SK-N-SH (cell line): ENCODE results near the gene IST1. TPM values are rescaled to one million over a fixed set of nuclear protein-coding genes. Genes with fewer than 3 reads are reported as not detected.

Experiments used
- CTCF ChIA-PET: fragments of 300-600, 350-600 bp; formaldehyde crosslinking; extraction: SDS; loops from one replicate; lab custom pipeline; 2021; lab: Yijun Ruan, JAX
- POLR2A ChIA-PET: fragments of 350-600 bp; sonication (Branson Sonifier 250); formaldehyde crosslinking; extraction: SDS; loops from one replicate; lab custom pipeline; 2020; ENCODE audit warnings: antibody characterized with exemption, inconsistent platforms; lab: Yijun Ruan, JAX
- DNase-seq: peaks from one replicate; pipeline ENCODE4 v3.0.0; 2012
- H2AFZ ChIP-seq: fragments of 200-600 bp; sonication (generic); 2 replicates; pipeline ENCODE4 v1.8.1; 2016; ENCODE audit warnings: antibody characterized with exemption, mild to moderate bottlenecking, low read depth
- H3F3A ChIP-seq: fragments of 200-600 bp; sonication (generic); replicated peaks from 2 replicates; pipeline ENCODE3; 2016; ENCODE audit warnings: antibody characterized with exemption, mild to moderate bottlenecking; ENCODE audit not compliant: insufficient read depth
- H3K27ac ChIP-seq, 2 experiments: fragments of 200-500 bp in 1 of 2; fragments of 200-600 bp in 1 of 2; sonication (Bioruptor generic) in 1 of 2; sonication (generic), shearing (Covaris generic) in 1 of 2; 2 replicates each; pipeline versions ENCODE4 v1.5.1 to v1.6.1; 2014 to 2016; ENCODE audit warnings: low read depth in 2 of 2, inconsistent platforms in 1 of 2, low read length in 1 of 2, mild to moderate bottlenecking in 1 of 2, mixed read lengths in 1 of 2
- H3K27me3 ChIP-seq: fragments of 200-600 bp; sonication (generic), shearing (Covaris generic); 2 replicates; pipeline ENCODE4 v1.6.1; 2016; ENCODE audit warnings: mixed run types; ENCODE audit not compliant: insufficient read depth
- H3K36me3 ChIP-seq, 2 experiments: fragments of 200-500 bp in 1 of 2; fragments of 200-600 bp in 1 of 2; sonication (Bioruptor generic) in 1 of 2; sonication (generic) in 1 of 2; replicated peaks in 1 of 2; 2 replicates each; pipeline versions ENCODE3 to v1.5.1; 2014 to 2016; ENCODE audit warnings: low read length in 1 of 2, mild to moderate bottlenecking in 1 of 2; ENCODE audit not compliant: insufficient read depth in 2 of 2, control insufficient read depth in 1 of 2
- H3K4me1 ChIP-seq, 2 experiments: fragments of 200-500 bp in 1 of 2; fragments of 200-600 bp in 1 of 2; sonication (Bioruptor generic) in 1 of 2; sonication (generic), shearing (Covaris generic) in 1 of 2; 2 replicates each; pipeline versions ENCODE4 v1.5.1 to v1.6.1; 2014 to 2016; ENCODE audit warnings: low read depth in 1 of 2, low read length in 1 of 2, mixed run types in 1 of 2; ENCODE audit not compliant: insufficient read depth in 2 of 2, control insufficient read depth in 1 of 2
- H3K4me2 ChIP-seq: fragments of 200-600 bp; sonication (generic), shearing (Covaris generic); 2 replicates; pipeline ENCODE4 v1.6.1; 2017; ENCODE audit warnings: mixed run types
- H3K4me3 ChIP-seq, 2 experiments: fragments of 200-500 bp in 1 of 2; fragments of 200-600 bp in 1 of 2; sonication (Bioruptor generic) in 1 of 2; sonication (generic), shearing (Covaris generic) in 1 of 2; 2 replicates each; pipeline versions ENCODE4 v1.5.1 to v1.8.1; 2014 to 2016; ENCODE audit warnings: low read depth in 2 of 2, inconsistent platforms in 1 of 2, low read length in 1 of 2, mild to moderate bottlenecking in 1 of 2, mixed read lengths in 1 of 2, moderate library complexity in 1 of 2
- H3K79me2 ChIP-seq: fragments of 200-600 bp; sonication (generic); 2 replicates; pipeline ENCODE4 v1.8.1; 2017; ENCODE audit warnings: mild to moderate bottlenecking; ENCODE audit not compliant: insufficient read depth
- H3K9ac ChIP-seq: fragments of 200-600 bp; sonication (generic); 2 replicates; pipeline ENCODE4 v1.6.1; 2017; ENCODE audit warnings: mixed run types
- H3K9me2 ChIP-seq: fragments of 200-600 bp; sonication (generic); 2 replicates; pipeline ENCODE4 v1.6.1; 2017; ENCODE audit warnings: mixed run types
- H3K9me3 ChIP-seq: fragments of 200-600 bp; sonication (generic); 2 replicates; pipeline ENCODE4 v1.6.1; 2017; ENCODE audit warnings: mixed run types, mild to moderate bottlenecking, moderate library complexity
- H4K20me1 ChIP-seq: fragments of 200-600 bp; sonication (generic); 2 replicates; pipeline ENCODE4 v1.6.1; 2017; ENCODE audit warnings: mild to moderate bottlenecking, mixed run types; ENCODE audit not compliant: insufficient read depth
- CHD2 ChIP-seq: fragments of 150-350 bp; IDR thresholded peaks from 2 replicates; pipeline ENCODE4 v1.6.1; 2018; ENCODE audit warnings: low read length; ENCODE audit not compliant: partially characterized antibody
- FOSL2 ChIP-seq: IDR thresholded peaks from 2 replicates; pipeline ENCODE4 v1.4.0; 2012; ENCODE audit warnings: low read depth, mild to moderate bottlenecking, moderate library complexity, borderline replicate concordance
- FOXJ3 ChIP-seq: sonication (generic); formaldehyde crosslinking; IDR thresholded peaks from 2 replicates; pipeline ENCODE4 v1.5.1; 2020; ENCODE audit warnings: mild to moderate bottlenecking, missing genetic modification reagents
- FOXM1 ChIP-seq: IDR thresholded peaks from 2 replicates; pipeline ENCODE4 v1.4.0; 2012; ENCODE audit warnings: low read depth, mild to moderate bottlenecking
- IRF3 ChIP-seq: fragments of 150-350 bp; IDR thresholded peaks from 2 replicates; pipeline ENCODE4 v1.6.1; 2016; ENCODE audit warnings: mild to moderate bottlenecking, low read depth, low read length
- MAX ChIP-seq: IDR thresholded peaks from 2 replicates; pipeline ENCODE4 v1.4.0; 2012; ENCODE audit warnings: low read depth
- MXI1 ChIP-seq: IDR thresholded peaks from 2 replicates; pipeline ENCODE4 v1.6.1; 2012; ENCODE audit warnings: mild to moderate bottlenecking, low read depth, low read length, improper control_type of control experiment
- RFX5 ChIP-seq: IDR thresholded peaks from 2 replicates; pipeline ENCODE4 v1.6.1; 2012; ENCODE audit warnings: mild to moderate bottlenecking, improper control_type of control experiment, low read length
- RXRA ChIP-seq: IDR thresholded peaks from 2 replicates; pipeline ENCODE4 v1.4.0; 2012; ENCODE audit warnings: low read depth, mild to moderate bottlenecking, borderline replicate concordance
- TAF1 ChIP-seq: IDR thresholded peaks from 2 replicates; pipeline ENCODE4 v1.6.1; 2012; ENCODE audit warnings: low read depth, mild to moderate bottlenecking, low read length, moderate library complexity, borderline replicate concordance
- ZBTB33 ChIP-seq: IDR thresholded peaks from 2 replicates; pipeline ENCODE4 v1.4.0; 2012; ENCODE audit warnings: low read depth, borderline replicate concordance
- WGBS: methylation state at CpG from one replicate; pipeline ENCODE4 v1.1.6; 2017; ENCODE audit warnings: low lambda C conversion rate; 5-methylcytosine and 5-hydroxymethylcytosine counted together
- polyA plus RNA-seq, 3 experiments: library from polyadenylated mRNA; depleted of rRNA; stranded (reverse); fragments of >200 nt; gene quantifications; 2 replicates each; pipeline ENCODE4 v1.2.3, GENCODE V29; 2012
- TF ChIP-seq, protein P1 (sequence below): IDR thresholded peaks from 2 replicates; pipeline ENCODE4 v1.4.0; 2012; ENCODE audit warnings: low read depth, borderline replicate concordance

Gene IST1
- polyA plus RNA-seq, 1 of the 3 experiments (the other 2 are of a cell fraction), result 133 TPM

GRCh38 chr16:71889147-71889546 is 6.2 kb upstream of the IST1 start:
- Histone ChIP-seq H3K9ac (no peak overlapping the region), H3K9me3 (no peaks in the 10 kb centered on the region)

More at GRCh38 chr16:71889147-71889546, 6.2 kb upstream of the IST1 start:
- Histone ChIP-seq H3K9me2 (no peaks in the 10 kb centered on the region), H3K4me1 (no peaks in the 10 kb centered on the region), H3K36me3 (no peaks in the 10 kb centered on the region), H3F3A (peaks cover 13% of the 10 kb centered on the region), H2AFZ (no peak overlapping the region), H3K4me2 (no peak overlapping the region), H3K79me2 (no peaks in the 10 kb centered on the region; the same call in 1 of the 2 replicates), H3K27ac (no peak overlapping the region), H3K4me3 (no peak overlapping the region), H4K20me1 (no peaks in the 10 kb centered on the region), H3K27me3 (no peaks in the 10 kb centered on the region)
- POLR2A ChIA-PET, result no interaction called here
- TF ChIP-seq ZBTB33 (no peak), MAX (no peak), RXRA (no peak), CHD2 (no peak), FOSL2 (no peak), FOXJ3 (CRISPR knock-in tag) (no peak), IRF3 (no peak), MXI1 (no peak), TAF1 (no peak), FOXM1 (no peak), RFX5 (no peak)
- TF ChIP-seq, protein P1, sequence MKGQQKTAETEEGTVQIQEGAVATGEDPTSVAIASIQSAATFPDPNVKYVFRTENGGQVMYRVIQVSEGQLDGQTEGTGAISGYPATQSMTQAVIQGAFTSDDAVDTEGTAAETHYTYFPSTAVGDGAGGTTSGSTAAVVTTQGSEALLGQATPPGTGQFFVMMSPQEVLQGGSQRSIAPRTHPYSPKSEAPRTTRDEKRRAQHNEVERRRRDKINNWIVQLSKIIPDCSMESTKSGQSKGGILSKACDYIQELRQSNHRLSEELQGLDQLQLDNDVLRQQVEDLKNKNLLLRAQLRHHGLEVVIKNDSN, result no peak
- 94% methylated on average over 3 of the region's 3 CpGs for WGBS
- CTCF ChIA-PET, result interaction anchor here (0.9 kb wide), 1 partner anchor 73 kb away, joined by 3 read pairs; no protein-coding TSS in a partner anchor
- DNase-seq, result no peak
